Ishikawa (cell line): ENCODE results near the gene PLEKHH2.

Experiments
- CEBPB ChIP-seq: IDR thresholded peaks from 2 replicates; pipeline ENCODE4 v1.6.1; 2012
- CREB1 ChIP-seq: IDR thresholded peaks from 2 replicates; pipeline ENCODE4 v1.6.1; 2012; ENCODE audit warnings: low read depth
- EGR1 ChIP-seq: IDR thresholded peaks from 2 replicates; pipeline ENCODE4 v1.6.1; 2012
- EP300 ChIP-seq: IDR thresholded peaks from 2 replicates; pipeline ENCODE4 v1.6.1; 2012; ENCODE audit warnings: borderline replicate concordance
- FOXM1 ChIP-seq: IDR thresholded peaks from 2 replicates; pipeline ENCODE4 v1.6.1; 2012; ENCODE audit warnings: low read depth, borderline replicate concordance
- NFIC ChIP-seq: IDR thresholded peaks from 2 replicates; pipeline ENCODE4 v1.6.1; 2012
- RAD21 ChIP-seq: IDR thresholded peaks from 2 replicates; pipeline ENCODE4 v1.6.1; 2012; ENCODE audit warnings: low read depth
- TAF1 ChIP-seq: IDR thresholded peaks from 2 replicates; pipeline ENCODE4 v1.6.1; 2012; ENCODE audit warnings: low read depth, mild to moderate bottlenecking
- TCF12 ChIP-seq: IDR thresholded peaks from 2 replicates; pipeline ENCODE4 v1.6.1; 2012; ENCODE audit warnings: low read depth
- TEAD4 ChIP-seq: IDR thresholded peaks from 2 replicates; pipeline ENCODE4 v1.6.1; 2012
- USF1 ChIP-seq: IDR thresholded peaks from 2 replicates; pipeline ENCODE4 v1.6.1; 2012
- YY1 ChIP-seq: IDR thresholded peaks from 2 replicates; pipeline ENCODE4 v1.6.1; 2012; ENCODE audit warnings: low read depth
- ZBTB7A ChIP-seq: IDR thresholded peaks from 2 replicates; pipeline ENCODE4 v1.6.1; 2012; ENCODE audit warnings: low read depth
- TF ChIP-seq, protein P1 (sequence below): IDR thresholded peaks from 2 replicates; pipeline ENCODE4 v1.6.1; 2012; ENCODE audit warnings: low read depth, mild to moderate bottlenecking
- TF ChIP-seq, protein P2 (sequence below): IDR thresholded peaks from 2 replicates; pipeline ENCODE4 v1.6.1; 2012

The PLEKHH2 gene

DNA sequence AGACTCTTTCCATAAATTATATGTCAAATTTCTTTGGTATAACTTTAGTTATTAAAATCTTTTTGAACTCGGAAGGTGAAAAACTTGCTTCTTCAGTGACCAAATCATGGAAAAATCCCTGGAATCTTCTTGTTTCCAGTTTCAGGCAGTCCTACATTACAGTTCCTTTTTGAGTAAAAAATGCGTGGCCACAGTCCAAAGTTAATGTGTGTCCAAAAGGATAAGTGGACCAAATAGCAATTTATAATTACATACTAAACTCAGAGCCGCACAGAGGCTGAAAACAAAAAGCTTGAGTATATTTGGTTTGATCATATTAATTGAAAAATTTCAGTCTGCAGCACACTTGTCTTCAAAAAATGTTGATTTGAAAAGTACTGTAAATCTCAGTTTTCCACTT is 108.4 kb downstream of the PLEKHH2 start:
- TF ChIP-seq TEAD4, result peak; percentile 59; the same call in 1 of the 2 replicates
- TF ChIP-seq EP300, result no peak
- TF ChIP-seq TCF12, result no peak
- peak; percentile 4; the same call in 1 of the 2 replicates for TF ChIP-seq NFIC

- TF ChIP-seq CEBPB (no peak), EP300 (no peak), NFIC (no peak), CREB1 (no peak)
- TF ChIP-seq, protein P1, sequence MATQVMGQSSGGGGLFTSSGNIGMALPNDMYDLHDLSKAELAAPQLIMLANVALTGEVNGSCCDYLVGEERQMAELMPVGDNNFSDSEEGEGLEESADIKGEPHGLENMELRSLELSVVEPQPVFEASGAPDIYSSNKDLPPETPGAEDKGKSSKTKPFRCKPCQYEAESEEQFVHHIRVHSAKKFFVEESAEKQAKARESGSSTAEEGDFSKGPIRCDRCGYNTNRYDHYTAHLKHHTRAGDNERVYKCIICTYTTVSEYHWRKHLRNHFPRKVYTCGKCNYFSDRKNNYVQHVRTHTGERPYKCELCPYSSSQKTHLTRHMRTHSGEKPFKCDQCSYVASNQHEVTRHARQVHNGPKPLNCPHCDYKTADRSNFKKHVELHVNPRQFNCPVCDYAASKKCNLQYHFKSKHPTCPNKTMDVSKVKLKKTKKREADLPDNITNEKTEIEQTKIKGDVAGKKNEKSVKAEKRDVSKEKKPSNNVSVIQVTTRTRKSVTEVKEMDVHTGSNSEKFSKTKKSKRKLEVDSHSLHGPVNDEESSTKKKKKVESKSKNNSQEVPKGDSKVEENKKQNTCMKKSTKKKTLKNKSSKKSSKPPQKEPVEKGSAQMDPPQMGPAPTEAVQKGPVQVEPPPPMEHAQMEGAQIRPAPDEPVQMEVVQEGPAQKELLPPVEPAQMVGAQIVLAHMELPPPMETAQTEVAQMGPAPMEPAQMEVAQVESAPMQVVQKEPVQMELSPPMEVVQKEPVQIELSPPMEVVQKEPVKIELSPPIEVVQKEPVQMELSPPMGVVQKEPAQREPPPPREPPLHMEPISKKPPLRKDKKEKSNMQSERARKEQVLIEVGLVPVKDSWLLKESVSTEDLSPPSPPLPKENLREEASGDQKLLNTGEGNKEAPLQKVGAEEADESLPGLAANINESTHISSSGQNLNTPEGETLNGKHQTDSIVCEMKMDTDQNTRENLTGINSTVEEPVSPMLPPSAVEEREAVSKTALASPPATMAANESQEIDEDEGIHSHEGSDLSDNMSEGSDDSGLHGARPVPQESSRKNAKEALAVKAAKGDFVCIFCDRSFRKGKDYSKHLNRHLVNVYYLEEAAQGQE, result no peak
- TF ChIP-seq, protein P2, sequence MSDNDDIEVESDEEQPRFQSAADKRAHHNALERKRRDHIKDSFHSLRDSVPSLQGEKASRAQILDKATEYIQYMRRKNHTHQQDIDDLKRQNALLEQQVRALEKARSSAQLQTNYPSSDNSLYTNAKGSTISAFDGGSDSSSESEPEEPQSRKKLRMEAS, result no peak
These were observed 111.3 kb downstream of the PLEKHH2 start for GRCh38 chr2:43748333-43748732.

DNA sequence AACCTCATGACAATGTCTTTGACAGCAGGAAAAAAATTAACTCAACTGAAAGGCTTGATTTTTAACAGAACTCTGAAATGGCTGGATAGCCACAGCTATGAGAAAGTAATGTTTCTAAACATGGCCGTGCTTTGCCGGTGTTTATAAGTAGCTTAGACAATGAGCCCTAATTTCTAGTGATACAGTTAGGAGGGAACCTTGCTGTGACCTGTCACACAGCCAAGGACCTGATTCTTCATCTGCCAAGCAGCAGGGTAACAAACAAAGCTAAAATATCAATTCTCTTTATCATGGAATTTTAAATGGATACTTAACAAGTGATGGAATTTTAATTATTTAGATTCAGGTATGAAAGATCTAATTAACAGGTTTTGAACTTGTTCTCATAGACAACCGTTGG is 112.5 kb downstream of the PLEKHH2 start:
- TF ChIP-seq CEBPB, result no peak
- peak; percentile 93 for TF ChIP-seq NFIC
- TF ChIP-seq CREB1, result no peak
- TF ChIP-seq, protein P1, result no peak
- TF ChIP-seq RAD21, result no peak
- TF ChIP-seq EGR1, result no peak
- TF ChIP-seq TCF12, result peak; percentile 67; the same call in 1 of the 2 replicates
- TF ChIP-seq EP300, result peak; percentile 81
- TF ChIP-seq, protein P2, result no peak
- TF ChIP-seq TAF1, result no peak
- TF ChIP-seq YY1, result peak; percentile 78; the same call in 1 of the 2 replicates
- no peak for TF ChIP-seq ZBTB7A
- no peak for TF ChIP-seq USF1
- peak; percentile 68; the same call in 1 of the 2 replicates for TF ChIP-seq FOXM1
- peak; percentile 84 for TF ChIP-seq TEAD4

DNA sequence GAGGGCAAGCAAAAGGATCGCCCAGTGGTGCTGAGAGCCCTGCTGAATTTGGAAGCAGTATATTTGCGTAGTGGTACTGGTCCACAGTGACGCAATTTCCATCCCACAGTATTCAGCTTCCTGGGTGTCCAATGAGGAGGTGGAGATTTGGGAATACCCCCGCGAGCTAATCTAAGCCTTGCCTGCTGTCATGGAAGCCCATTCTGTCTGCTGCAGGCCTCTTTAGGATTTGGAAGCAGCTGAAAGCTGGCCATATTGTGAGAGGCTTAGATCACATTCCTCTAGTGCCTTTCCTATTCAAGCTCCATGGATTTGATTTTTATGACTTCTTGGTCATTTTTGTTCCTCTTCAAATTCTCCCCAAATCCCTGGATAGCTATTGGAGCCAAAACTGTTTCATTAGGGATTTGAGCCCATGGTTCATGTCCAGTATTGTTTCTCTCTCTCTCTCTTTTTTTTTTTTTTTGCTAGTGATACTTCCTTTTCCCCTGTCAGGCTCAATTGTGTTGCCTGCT is 114.5 kb downstream of the PLEKHH2 start:
- TF ChIP-seq RAD21 (no peak), NFIC (no peak), USF1 (no peak), TEAD4 (no peak), ZBTB7A (no peak), TAF1 (no peak), TCF12 (no peak), YY1 (no peak), EGR1 (no peak), CREB1 (no peak)

- TF ChIP-seq, protein P1, result no peak
- TF ChIP-seq TCF12, result no peak
- TF ChIP-seq, protein P2, result no peak
- TF ChIP-seq TEAD4, result no peak
- TF ChIP-seq NFIC, result no peak
These were observed 115.2 kb downstream of the PLEKHH2 start for GRCh38 chr2:43752302-43752701.
